Measurements from ENCODE around the gene NFAM1. TPM values are rescaled to one million over a fixed set of nuclear protein-coding genes. Genes with fewer than 3 reads are reported as not detected.

Gene NFAM1
- total RNA-seq, 6 experiments from 2014 or later: 2.1 to 6.6 (median 2.4) TPM

DNA sequence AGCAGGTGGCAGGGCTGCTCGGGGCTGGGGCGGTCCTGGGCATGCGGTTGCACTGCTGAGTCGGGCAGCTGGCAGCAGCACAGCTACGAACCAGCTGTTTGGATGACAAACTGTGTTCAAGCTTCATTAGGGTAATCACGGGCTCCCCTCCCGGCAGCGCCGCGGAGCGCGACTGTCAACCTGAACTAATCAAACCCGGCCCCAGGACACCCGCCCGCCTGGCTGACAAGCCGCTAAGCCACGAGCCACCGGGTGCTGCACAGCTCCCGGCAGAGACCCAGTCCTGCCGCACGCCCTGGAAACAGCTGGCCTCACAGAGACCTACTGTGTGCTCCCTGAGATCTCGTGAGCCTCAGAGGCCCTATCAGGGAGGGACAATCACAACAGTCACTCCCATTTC, 101.2 kb downstream of the NFAM1 start:
- H3K27me3 ChIP-seq: no peaks in the 10 kb centered on the region
- no CpG with 5 or more reads among the region's 22 CpGs for WGBS (ENCODE audit: insufficient coverage, low coverage, low lambda C conversion rate, missing lambda C conversion rate)
- no peaks in the 10 kb centered on the region for H3K36me3 ChIP-seq
- intact Hi-C loops (cut with DNase I): no loop called here
- no peak overlapping the region for H3K27ac ChIP-seq
- peak in 1 of 4 donors; percentile 62 for ATAC-seq
- no peaks in the 10 kb centered on the region for H3K4me1 ChIP-seq
- H3K4me3 ChIP-seq: no peak overlapping the region
- TF ChIP-seq, protein P1, sequence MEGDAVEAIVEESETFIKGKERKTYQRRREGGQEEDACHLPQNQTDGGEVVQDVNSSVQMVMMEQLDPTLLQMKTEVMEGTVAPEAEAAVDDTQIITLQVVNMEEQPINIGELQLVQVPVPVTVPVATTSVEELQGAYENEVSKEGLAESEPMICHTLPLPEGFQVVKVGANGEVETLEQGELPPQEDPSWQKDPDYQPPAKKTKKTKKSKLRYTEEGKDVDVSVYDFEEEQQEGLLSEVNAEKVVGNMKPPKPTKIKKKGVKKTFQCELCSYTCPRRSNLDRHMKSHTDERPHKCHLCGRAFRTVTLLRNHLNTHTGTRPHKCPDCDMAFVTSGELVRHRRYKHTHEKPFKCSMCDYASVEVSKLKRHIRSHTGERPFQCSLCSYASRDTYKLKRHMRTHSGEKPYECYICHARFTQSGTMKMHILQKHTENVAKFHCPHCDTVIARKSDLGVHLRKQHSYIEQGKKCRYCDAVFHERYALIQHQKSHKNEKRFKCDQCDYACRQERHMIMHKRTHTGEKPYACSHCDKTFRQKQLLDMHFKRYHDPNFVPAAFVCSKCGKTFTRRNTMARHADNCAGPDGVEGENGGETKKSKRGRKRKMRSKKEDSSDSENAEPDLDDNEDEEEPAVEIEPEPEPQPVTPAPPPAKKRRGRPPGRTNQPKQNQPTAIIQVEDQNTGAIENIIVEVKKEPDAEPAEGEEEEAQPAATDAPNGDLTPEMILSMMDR (IDR thresholded peaks at IDR 0.05): peak in 1 of 4 donors; percentile 17
- TF ChIP-seq POLR2A (IDR thresholded peaks at IDR 0.05): no peak
- no peaks in the 10 kb centered on the region for H3K9me3 ChIP-seq
- no peak for DNase-seq

Other genes with a start within 250 kb of the NFAM1 start
- gene TCF20, start 161.8 kb downstream of the NFAM1 start, total RNA-seq: 10 to 100 TPM; 15.4 to 20.5 (median 18.5) TPM
- 10 to 100 TPM in 5 of 6 experiments, 1 to 10 TPM in 1; 9.3 to 17.8 (median 14.7) TPM for gene RRP7A, start 87.4 kb upstream of the NFAM1 start, total RNA-seq
- gene SERHL2, start 121.6 kb upstream of the NFAM1 start, total RNA-seq: 1 to 10 TPM in 2 of 6 experiments, under 1 TPM in 4; 0.29 to 2.9 (median 0.80) TPM
- 10 to 100 TPM; 17.1 to 22.6 (median 21.1) TPM for gene POLDIP3, start 182.5 kb upstream of the NFAM1 start, total RNA-seq
- under 1 TPM in 3 of 6 experiments, not detected in 3; 0.37 to 0.78 (median 0.68) TPM for gene ATP5MGL, start 208.2 kb upstream of the NFAM1 start, total RNA-seq
- gene CYB5R3, start 217.0 kb upstream of the NFAM1 start, total RNA-seq: 100 to 1,000 TPM; 146 to 211 (median 170) TPM

All from right lobe of liver (tissue), 6 donors.